Stomach (tissue), 4 donors: ENCODE data around the gene EXOG.

ENCODE experiments used
- POLR2A ChIP-seq, 4 donors: fragments of 450-650 bp; IDR thresholded peaks; one replicate each; pipeline ENCODE4 v1.6.1; 2016; ENCODE audit warnings: antibody characterized with exemption in 4 of 4, control low read depth in 2 of 4, mild to moderate bottlenecking in 1 of 4, moderate library complexity in 1 of 4
- POLR2AphosphoS5 ChIP-seq, 3 donors: sonication (generic); formaldehyde crosslinking; IDR thresholded peaks; one replicate each; pipeline ENCODE4 v1.6.1; 2016; ENCODE audit warnings: antibody characterized with exemption in 3 of 3
- TF ChIP-seq, protein P1 (sequence below), 7 experiments: fragments of 450-650 bp in 4 of 7; fragments of 200-600 bp in 3 of 7; sonication (generic) in 3 of 7; IDR thresholded peaks; one replicate each; pipeline ENCODE4 v1.5.1; 2016 to 2019; ENCODE audit warnings: antibody characterized with exemption in 7 of 7, control low read depth in 2 of 7, mild to moderate bottlenecking in 1 of 7

DNA sequence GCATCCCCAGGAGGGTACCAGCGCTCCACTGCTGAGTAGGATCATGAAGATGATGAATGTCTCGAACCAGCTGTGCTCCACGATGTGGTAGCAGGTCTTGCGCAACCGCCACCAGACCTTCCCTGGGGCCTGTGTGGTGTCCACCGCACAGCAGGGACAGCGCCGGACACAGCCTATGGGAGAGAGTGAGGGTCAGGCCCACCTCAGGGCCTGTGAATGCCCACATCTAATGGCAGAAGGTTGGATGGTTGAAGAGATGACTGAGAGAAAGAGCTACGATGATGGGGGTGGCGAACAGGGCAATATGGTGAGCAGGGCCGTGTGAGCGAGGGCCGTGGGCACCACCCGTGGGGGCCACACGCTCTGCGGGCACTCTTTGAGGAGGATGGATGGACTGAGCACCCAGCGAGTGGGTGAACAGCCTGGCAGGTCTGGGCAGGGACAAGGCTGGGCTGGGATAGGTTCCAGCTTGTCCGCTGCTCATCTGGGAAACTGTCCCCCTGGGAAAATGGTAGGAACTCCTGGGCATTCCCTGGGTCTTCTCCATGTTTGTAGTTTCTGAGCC is 79.2 kb downstream of the EXOG start:
- TF ChIP-seq, protein P1, sequence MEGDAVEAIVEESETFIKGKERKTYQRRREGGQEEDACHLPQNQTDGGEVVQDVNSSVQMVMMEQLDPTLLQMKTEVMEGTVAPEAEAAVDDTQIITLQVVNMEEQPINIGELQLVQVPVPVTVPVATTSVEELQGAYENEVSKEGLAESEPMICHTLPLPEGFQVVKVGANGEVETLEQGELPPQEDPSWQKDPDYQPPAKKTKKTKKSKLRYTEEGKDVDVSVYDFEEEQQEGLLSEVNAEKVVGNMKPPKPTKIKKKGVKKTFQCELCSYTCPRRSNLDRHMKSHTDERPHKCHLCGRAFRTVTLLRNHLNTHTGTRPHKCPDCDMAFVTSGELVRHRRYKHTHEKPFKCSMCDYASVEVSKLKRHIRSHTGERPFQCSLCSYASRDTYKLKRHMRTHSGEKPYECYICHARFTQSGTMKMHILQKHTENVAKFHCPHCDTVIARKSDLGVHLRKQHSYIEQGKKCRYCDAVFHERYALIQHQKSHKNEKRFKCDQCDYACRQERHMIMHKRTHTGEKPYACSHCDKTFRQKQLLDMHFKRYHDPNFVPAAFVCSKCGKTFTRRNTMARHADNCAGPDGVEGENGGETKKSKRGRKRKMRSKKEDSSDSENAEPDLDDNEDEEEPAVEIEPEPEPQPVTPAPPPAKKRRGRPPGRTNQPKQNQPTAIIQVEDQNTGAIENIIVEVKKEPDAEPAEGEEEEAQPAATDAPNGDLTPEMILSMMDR (IDR thresholded peaks at IDR 0.05): no peak
- no peak for TF ChIP-seq POLR2A (IDR thresholded peaks at IDR 0.05)
- no peak for TF ChIP-seq POLR2AphosphoS5 (IDR thresholded peaks at IDR 0.05)
